DMS 273 (cell line): Measurements from ENCODE around the gene PPM1E.

ENCODE experiments used
- DNase-seq: peaks from one replicate; lab custom pipeline; 2025; ENCODE audit not compliant: unreplicated experiment; lab: John Stamatoyannopoulos, UW

PPM1E gene

DNA sequence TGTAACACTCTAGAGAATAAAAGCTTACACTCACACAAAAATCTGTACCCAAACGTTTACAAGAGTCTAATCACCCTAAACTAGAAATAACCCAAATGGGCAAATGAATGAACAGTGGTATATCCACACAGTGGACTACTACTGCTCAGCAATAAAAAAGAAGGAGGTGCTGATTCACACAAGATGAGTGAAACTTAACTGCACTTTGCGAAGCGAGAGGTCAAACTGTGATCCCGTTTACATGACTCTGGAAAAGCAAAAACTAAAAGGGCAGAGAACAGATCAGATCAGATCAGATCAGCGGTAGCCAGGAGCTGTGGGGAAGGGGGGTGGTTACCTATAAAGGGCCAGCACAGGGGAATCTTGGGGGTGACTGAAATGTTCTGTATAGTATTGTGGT lies 237.7 kb downstream of the PPM1E start:
- DNase-seq = peak; percentile 17

DNA sequence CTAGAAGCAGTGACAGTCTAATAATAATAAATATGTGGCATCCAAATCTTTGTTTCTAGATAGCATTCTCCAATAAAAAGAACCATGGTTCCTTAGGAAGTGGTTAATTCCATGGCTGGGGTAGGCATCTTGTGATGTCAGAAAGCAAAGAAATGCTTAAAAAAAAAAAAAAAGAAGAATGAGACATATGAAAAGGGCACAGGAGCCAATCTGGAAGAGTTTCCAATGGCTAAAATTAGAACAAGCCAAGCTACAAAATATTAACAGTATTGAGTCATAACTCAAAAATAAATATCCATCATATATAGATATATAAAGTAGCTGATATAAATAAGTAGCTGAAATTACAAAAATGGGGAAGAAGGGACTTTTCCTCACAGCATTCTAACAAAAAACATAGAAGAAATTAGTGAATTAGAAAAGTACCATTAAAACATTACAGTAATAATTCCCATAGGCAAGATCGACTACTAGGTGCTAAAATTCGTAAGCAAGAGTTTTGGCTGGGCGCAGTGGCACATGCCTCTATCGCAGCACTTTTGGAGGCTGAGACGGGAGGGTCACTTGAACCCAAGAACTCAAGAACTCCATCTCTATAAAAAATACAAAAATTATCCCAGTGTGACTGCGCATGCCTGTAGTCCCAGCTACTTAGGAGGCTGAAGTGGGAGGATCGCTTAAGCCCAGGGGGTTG lies 239.7 kb downstream of the PPM1E start:
- no peak for DNase-seq

DNA sequence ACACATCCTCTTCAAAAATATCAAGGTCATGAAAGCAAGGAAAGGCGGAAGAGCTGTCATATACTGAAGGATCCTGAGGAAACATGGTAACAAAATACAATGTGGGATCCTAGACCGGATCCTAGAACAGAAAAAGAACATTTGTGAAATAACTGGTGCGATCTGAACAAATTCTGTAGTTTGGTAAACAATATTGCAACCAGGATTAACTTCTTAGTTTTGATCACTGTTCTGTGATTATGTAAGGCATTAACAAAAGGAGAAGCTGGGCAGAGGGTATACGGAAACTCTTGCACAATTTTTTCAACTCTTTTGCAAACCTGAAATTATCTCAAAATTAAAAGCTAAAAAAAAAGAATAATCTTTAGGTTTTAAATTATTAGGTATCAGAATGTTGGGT lies 241.3 kb downstream of the PPM1E start:
- no peak for DNase-seq

DNA sequence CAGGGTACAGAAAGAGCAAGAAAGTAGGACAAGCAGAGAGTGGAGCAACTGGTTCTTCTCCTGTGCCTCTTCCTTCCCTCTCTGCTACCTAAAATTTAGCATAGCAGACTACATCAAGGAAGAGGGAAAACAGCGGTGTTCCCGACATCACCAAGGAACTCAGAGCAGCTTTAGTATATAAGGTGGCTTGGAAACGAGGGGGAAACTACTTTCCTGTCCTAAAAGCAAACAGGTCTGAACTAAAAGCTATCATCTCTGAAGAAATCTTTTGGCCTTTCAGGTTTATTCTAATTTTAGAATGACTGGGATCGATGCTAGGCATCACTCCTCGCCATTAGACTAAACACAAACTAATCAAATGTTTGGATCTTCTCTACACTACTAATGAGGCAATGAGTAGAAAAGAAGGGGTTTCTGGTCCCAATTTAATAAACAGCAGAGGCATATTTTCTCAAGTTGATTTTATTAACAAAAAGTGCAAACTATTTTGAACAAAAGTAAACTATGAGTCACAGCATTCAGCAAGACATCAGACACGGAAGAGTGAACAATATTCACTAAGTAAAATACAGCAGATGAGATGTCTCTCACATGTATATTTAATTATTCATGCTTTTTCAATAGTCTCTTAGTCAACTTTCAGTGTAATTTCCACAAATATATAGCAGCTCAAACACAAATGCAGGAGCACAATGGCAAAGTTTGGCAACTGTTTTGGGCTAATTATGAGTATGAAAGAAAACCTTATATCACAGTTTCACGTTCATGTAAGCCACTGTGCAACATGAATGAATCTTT lies 242.3 kb downstream of the PPM1E start:
- DNase-seq = no peak

DNA sequence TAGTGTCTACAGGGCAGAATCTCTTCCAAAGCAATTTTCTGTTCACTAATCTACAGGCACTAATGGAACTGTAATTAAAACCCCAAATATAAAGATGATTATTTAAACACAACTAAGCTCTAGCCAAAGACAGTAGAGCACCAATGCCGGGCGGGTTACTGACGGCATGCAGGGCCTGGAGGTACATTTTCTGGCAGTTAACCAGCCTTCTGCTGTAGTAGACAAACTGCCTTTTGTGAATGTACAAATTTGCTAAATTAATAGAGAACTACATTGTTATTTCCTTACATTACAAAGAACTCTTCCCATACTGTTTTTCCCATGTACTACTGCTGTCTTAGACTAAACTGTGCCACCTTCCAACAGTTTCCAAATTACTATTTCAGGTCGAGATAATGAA lies 243.2 kb downstream of the PPM1E start:
- no peak for DNase-seq

DNA sequence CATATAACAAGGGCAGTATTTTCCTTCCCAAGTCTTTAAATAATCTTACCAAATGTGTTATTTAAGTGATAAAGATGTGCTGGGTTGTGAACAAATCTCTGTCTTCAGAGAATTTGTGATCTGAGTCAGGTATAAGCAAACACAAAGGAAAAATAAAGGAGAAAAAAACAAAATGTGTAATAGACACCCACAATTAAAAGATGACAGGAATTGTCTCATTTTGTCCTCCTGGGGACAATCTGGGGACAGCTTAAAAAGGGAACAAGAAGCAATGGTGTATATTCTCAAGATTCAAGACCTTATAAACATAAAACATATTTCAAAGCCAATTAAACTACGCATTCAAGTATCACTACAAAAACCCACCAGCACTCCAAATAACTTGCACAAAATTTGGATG lies 243.8 kb downstream of the PPM1E start:
- no peak for DNase-seq

DNA sequence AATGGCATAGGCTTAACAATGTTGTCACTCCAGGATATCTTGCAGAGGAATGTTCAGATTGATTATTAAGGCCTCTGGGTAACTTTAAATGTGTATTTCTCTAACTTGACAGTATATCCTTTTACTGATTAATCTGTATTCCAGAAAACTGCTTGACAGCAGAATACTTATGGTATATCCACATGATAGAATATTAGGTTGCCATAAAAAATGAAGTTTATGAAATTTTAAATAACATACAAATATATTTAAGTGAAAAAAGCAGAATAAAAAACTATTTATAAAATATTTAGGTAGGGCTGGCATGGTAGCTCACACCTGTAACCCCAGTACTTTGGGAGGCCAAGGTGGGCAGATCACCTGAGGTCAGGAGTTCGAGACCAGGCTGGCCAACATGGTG lies 244.4 kb downstream of the PPM1E start:
- no peak for DNase-seq

DNA sequence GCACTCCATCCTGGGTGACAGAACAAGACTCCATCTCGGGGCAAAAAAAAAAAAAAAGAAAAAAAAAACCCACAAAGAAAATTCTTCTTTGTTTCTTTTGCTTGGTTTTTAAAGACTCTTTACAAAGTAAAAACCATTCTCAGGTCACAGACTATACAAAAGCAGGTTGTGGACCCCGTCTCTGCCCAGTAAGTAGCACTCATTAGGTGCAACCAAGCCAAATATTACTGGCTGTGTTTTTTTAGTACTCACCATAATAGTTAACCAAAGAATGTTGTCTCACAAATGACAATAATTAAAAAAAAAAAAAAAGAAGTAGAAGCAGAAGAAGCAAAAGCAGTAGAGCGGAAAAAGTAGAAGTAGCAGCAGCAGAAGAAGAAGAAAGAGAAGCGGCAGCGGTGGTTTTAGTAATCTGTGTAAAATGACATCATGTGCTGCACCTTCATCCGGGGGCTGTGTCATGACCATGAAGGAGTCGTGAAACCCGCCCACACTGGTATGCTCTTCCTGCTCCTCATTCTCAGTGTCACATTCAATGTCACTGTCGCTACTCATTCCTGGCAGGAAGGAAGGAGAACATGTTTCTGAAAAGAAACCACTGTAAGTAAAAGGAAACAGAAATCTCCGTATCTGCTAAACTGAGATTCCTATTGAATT lies 245.6 kb downstream of the PPM1E start:
- no peak for DNase-seq

DNA sequence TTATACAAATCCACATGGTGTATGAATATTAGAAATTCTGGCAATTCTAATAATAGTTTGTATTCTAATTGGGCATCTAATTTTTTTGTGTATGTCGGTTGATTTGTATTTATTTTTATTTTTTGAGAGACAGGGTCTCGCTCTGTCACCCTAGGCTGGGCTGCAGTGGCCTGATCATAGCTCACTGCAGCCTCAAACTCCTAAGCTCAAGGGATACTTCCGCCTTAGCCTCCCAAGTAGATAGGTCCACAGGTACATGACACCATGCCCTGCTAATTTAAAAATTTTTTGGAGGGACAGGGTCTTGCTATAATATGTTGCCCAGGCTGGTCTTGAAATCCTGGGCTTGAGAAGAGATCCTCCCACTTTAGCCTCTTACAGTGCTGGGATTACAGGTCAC lies 246.5 kb downstream of the PPM1E start:
- no peak for DNase-seq

DNA sequence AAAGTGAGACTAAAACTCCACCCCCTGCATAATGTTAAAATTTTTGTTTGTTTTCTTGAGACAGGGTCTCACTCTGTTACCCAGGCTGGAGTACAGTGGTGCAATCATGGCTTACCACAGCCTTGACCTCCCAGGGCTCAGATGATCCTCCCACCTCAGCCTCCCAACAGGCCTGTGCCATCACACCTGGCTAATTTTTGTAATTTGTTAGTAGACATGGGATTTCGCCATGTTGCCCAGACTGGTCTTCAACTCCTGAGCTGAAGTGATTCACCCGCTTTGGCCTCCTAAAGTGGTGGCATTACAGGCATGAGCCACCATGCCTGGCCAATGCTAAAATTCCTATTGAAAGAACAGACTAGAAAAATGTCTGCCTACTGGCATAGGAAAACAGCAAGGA lies 247.2 kb downstream of the PPM1E start:
- DNase-seq = no peak

DNA sequence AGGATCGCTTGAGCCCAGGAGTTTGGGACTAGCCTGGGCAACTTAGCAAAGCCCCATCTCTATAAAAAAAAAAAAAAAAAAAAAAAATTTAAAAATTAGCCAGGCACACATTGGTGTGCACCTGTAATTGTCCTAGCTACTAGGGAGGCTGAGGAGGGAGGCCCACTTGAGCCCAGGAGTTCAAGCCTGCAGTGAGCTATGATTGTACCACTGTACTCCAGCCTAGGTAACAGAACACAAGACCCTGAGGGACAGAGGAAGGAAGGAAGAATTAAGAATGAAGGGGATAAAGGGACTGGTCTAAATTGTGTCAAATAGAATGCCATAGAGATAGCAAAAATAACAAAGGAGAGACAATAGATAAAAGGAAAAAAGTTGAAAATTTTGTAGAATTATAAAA lies 248.2 kb downstream of the PPM1E start:
- no peak for DNase-seq

DNA sequence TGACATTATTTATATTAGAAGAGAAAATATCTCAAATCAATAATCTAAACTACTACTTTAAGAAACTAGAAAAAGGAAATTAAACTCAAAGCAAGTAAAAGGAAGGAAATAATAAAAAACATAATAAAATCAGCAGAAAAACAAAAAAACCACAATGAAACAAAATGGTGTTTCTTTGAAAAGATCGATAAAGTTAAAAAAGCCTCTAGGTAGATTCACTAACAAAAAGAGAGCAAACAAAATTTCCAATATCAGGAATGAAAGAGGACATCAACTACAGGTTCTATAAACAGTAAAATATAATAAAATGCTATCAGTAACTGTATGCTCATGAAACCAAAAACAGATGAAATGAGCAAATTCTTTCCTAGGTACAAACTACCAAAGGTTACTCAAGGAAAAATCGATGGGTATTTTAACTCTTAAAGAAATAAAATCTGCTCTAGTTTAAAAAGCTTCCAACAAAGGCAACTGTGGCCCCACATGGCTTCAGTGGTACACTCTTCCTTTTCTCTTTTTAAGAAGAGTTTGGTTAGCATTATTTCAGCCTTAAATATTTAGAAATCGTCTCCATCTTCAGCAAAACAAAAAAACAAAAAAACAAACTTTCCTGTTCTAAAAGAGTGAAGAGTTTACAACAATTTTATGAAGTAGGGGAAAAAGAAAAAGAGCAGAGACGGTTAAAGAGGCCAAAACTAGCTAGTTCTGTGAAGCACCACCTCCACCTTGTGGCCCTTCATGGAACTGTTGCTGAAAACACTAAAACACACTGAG lies 248.9 kb downstream of the PPM1E start:
- peak; percentile 81 for DNase-seq

DNA sequence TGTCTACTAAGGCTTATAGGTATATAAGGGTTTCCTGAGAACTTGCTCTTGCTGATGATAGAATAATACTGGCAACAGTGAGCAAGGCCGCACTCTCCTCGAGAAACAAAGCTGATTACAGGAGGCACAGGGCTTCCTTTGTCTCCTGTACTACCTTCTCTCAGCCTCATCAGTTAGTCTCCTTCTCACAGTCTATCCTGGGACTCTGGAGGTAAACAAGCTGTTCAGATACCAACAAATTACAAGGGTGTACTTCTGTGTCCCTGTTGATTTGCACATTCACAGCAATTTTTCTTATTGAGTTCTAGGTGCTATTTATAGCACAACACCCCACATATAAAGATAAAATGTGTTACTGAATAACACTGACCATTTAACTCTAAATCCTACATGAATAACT lies 252.3 kb downstream of the PPM1E start:
- DNase-seq = no peak

DNA sequence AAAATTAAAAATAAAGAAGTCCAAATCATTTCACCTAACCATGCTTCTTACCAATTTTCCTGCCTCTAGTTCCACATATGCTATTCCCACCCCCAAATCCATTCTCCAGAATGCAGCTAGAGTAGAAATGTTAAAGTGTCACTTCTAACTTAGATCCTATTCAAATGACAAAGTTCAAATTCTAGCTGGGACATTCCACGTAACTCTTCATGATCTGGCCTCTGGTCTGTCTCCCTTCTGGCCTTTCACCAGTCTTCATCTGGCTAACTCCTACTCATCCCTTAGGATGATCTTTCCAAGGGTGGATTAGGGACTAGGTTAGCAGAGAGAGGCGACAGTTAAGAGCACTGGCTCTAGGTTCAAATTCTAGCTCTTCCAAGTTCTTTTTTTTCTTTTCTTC lies 253.1 kb downstream of the PPM1E start:
- no peak for DNase-seq

DNA sequence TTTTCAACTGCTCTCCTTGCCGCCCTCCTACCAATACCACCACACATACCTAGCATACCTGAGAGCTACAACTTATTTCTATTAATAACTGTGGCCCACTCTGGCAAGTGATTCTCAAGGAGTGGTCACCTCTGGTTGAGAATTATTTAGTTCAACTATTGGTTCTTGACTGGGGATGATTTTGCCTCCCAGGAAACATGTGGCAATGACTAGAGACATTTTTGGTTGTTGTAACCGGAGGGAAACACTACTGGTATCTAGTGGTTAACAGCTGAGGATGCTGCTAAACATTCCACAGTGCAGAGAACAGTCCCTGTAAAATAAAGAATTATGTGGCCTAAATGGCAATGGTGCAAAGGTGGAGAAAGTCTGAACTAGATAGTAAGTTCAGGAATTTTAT lies 254.4 kb downstream of the PPM1E start:
- no peak for DNase-seq

DNA sequence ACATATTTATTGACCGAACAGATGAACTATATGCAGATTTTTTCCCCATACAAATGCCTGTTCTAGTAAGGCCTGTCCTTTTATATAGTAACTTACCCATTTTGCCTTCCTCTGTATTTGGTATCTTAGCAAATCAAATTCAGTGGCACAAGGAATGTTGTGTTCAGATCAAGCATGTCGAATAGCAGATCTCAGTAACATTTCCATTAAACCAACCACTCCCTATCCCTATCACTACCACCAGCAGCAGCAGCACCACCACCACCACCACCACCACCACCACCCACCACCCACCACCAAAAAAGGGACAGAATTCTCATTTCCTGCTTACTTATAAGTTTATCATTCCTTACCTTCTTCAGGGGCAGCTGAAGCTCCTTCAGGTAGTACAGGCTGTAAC lies 256.3 kb downstream of the PPM1E start:
- no peak for DNase-seq

DNA sequence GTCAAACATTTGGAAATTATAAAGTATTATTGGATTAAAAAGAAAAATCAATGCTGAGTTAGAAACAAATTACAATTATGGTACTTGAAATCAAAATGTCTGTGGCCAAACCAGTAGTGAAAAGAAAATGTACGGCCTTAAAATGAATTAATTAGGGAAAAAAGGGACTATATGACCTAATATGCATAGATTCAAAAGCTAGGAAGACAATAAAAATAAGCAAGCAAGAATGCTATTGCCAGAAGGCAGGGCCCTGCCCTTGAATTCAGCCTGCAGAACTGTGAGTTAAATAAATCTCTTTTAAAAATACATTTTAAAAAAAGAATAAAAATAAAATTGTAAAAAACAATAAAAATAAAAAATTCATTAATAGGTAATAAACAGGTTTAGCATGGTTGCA lies 262.4 kb downstream of the PPM1E start:
- DNase-seq = no peak

DNA sequence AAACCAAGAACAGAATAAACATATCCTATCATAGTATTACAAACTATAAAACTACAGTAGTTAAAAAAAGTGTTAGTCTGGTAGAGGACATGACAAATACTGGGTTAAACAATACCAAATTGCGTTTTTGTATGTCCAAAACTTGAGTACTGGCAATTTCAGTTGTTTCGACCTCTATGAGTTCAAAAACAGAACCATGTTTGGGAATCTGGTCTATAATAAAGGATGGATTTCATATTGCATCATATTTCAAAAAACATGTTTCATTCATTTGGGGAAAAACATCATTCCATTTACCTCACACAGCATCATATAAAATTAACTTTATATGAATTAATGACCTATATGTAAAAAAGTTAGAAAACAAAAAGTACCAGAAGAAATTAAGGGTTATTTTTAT lies 269.3 kb downstream of the PPM1E start:
- DNase-seq = no peak

DNA sequence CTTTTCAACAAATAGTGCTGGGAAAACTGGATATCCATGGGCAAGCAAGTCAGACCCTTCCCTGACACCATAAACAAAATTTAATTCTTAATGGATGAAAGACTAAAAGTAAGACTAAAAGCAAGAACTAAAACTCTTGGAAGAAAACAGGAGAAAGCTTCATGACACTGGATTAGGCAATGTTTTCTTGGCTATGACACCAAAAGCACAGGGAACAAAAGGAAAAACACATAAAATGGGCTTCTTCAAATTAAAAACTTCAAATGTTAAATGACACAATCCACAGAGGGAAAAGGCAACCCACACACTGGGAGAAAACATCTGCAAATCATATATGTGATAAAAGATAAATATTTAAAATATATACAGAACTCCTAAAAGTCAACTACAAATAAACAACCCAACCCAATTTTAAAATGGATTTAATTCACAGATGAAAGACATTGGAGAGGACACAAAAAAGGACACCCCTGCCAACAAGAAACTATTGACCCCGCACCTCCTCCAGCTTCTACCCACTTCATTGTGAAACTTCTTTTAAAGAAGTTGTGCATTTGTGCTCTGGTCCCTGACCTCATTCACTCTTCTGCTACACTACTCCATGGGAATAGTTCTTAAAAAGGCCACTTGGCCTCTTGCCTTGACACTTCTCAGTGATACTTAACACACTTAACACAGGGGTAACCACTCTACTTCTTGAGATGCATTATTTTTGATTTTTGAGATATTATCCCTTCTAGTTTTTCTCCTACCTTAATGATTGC lies 270.7 kb downstream of the PPM1E start:
- DNase-seq = no peak

DNA sequence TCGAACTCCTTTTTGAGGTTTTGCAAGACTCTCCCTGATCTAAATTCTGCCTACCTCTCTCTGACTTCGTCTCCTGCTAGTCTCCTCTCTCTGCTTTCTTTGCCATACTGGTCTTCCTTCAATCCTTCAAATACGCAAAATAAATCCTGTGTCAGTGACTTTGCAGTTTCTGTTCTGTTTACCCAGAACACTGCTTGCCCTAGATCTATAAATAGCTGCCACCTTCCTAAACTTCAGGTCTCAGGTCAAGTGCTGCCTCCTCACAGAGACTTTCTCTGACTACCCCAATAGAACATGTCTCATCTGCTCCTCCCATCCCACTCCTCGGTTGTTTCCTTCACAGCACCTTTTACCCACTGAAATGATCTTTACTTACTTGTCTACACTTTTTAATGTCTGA lies 272.1 kb downstream of the PPM1E start:
- DNase-seq = no peak

DNA sequence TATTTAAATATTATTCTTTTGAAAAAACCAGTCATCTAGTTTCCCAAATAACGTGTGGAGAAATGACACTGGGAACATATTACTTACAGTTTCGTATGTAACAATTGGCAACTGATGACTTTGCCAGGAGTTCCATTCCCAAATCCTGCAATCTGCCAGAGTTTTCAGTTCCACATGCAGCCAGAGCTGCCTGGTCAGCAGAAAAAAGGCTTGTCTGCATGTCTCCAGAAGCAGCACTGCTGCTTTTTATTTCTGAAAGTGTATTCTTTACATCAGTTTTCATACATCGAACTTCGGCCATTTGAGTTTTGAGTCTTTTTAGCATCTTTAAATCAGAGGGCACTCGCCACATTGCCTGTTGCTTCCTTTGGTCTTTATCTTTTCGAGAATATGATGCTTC lies 272.7 kb downstream of the PPM1E start:
- DNase-seq = no peak
